DND-41 (cell line): ENCODE data around the gene SH3BP1.
"Not testable (repeated sequence)": the region's sequence is repeated elsewhere in the genome, so short reads cannot be mapped to it uniquely, and the experiment has no call there.

Source experiments
- ATAC-seq: fragments of 200-7000 bp; cut with Tn5 transposase; 3 replicates; pipeline ENCODE4 v1.9.1; 2021; ENCODE audit warnings: low read depth; ENCODE audit not compliant: insufficient read depth
- DNase-seq: peaks from one replicate; pipeline ENCODE4 v3.0.0-alpha.2; 2020
- H2AFZ ChIP-seq: 2 replicates; pipeline ENCODE4 v1.6.0; 2012; ENCODE audit warnings: low read depth, low read length
- H3K27ac ChIP-seq: 2 replicates; pipeline ENCODE4 v1.5.1; 2012; ENCODE audit warnings: low read length, inconsistent platforms
- H3K27me3 ChIP-seq: fragments of 200-600 bp; sonication (generic); 2 replicates; pipeline ENCODE4 v1.6.0; 2012; ENCODE audit warnings: low read length, mild to moderate bottlenecking, inconsistent platforms; ENCODE audit not compliant: insufficient read depth, poor library complexity
- H3K36me3 ChIP-seq: 2 replicates; pipeline ENCODE4 v1.5.1; 2012; ENCODE audit warnings: low read length, inconsistent platforms; ENCODE audit not compliant: insufficient read depth
- H3K4me1 ChIP-seq: 2 replicates; pipeline ENCODE4 v1.5.1; 2012; ENCODE audit warnings: mild to moderate bottlenecking, low read length; ENCODE audit not compliant: insufficient read depth
- H3K4me2 ChIP-seq: 2 replicates; pipeline ENCODE4 v1.6.0; 2012; ENCODE audit warnings: mild to moderate bottlenecking, moderate library complexity, low read length, inconsistent platforms; ENCODE audit not compliant: insufficient read depth
- H3K4me3 ChIP-seq, 2 experiments: fragments of 200-600 bp in 1 of 2; shearing (Covaris generic) in 1 of 2; 2 replicates each; pipeline ENCODE4 v1.5.1; 2012 to 2016; ENCODE audit warnings: inconsistent platforms in 2 of 2, low read length in 2 of 2, mild to moderate bottlenecking in 2 of 2, low read depth in 1 of 2, moderate library complexity in 1 of 2
- H3K79me2 ChIP-seq: 2 replicates; pipeline ENCODE4 v1.6.0; 2012; ENCODE audit warnings: low read length, inconsistent platforms; ENCODE audit not compliant: insufficient read depth
- H3K9ac ChIP-seq: 2 replicates; pipeline ENCODE4 v1.6.0; 2012; ENCODE audit warnings: low read depth, mild to moderate bottlenecking, inconsistent platforms, low read length, moderate library complexity
- H3K9me3 ChIP-seq: 2 replicates; pipeline ENCODE4 v1.5.1; 2012; ENCODE audit warnings: low read length, moderate library complexity, mild to moderate bottlenecking, inconsistent platforms; ENCODE audit not compliant: insufficient read depth, severe bottlenecking
- H4K20me1 ChIP-seq: 2 replicates; pipeline ENCODE4 v1.6.0; 2012; ENCODE audit warnings: low read length; ENCODE audit not compliant: insufficient read depth
- EZH2 ChIP-seq: IDR thresholded peaks from 3 replicates; pipeline ENCODE4 v1.6.1; 2012; ENCODE audit warnings: borderline replicate concordance, low read depth, mild to moderate bottlenecking, moderate library complexity, low read length, inconsistent platforms; ENCODE audit not compliant: severe bottlenecking
- TF ChIP-seq, protein P1 (sequence below): IDR thresholded peaks from 2 replicates; pipeline ENCODE4 v1.5.1; 2012; ENCODE audit warnings: borderline replicate concordance, low read length, moderate library complexity, mild to moderate bottlenecking; ENCODE audit not compliant: poor library complexity, severe bottlenecking; ENCODE audit errors: extremely low read depth

The SH3BP1 gene

DNA sequence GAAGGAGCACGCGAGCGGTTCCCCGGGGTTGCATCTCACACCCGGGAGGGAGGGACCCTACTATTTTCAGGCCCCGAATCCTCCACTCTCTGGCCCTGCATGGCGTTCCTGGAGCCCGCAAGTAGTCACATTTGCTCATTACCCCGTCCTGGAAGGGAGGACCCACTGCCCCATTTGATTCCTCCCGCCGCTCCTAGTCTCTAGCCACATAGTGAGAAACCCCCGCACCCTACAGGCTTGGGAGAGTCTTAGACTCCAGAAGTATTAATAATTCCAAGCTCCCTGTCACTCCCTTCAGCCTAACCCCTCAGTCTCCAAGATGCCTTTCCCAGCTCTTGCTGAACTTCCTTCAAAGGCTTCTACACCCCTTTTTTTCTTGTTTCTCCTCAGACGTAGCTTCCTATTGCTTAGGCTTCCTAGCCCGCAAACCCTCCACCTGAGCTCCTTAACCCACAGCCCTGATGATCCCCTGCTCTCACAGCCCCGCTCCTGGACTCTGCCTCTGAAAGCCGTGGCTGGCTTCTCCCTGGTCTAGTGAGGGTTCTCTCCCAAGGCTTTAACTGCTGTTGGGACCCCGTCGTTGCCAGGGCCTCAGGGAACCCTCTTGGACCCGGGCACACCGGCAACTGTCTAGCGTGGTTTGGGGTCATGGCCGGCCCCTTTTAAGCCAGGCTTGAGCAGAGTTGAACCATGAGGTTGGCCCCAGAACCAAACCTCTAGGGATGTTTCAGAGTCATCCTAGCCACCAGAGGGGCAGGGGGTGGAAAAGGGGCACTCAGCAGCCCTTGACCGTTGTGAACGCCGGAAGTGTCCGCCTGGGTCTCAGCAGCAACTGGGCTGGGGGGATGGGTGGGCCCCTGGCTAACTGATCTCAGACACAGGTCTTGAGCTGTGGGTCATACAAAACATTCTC lies 30.0 kb upstream of the SH3BP1 start:
- peak overlapping the region; percentile 93 for H3K9ac ChIP-seq
- H3K4me2 ChIP-seq: peak overlapping the region; percentile 94
- peak overlapping the region; percentile 83 for H2AFZ ChIP-seq
- H3K79me2 ChIP-seq: peaks cover 37% of the 10 kb centered on the region
- peaks cover 17% of the 10 kb centered on the region for H3K36me3 ChIP-seq
- no peaks in the 10 kb centered on the region for H3K9me3 ChIP-seq
- H3K27me3 ChIP-seq: no peaks in the 10 kb centered on the region
- H3K4me1 ChIP-seq: peaks cover 54% of the 10 kb centered on the region
- H3K4me3 ChIP-seq: peak overlapping the region; percentile 88 to 90
- peaks cover 25% of the 10 kb centered on the region; the same call in 1 of the 2 replicates for H4K20me1 ChIP-seq
- ATAC-seq (no peak; the same call in 2 of the 3 replicates), DNase-seq (peak; percentile 29)
- TF ChIP-seq, protein P1, sequence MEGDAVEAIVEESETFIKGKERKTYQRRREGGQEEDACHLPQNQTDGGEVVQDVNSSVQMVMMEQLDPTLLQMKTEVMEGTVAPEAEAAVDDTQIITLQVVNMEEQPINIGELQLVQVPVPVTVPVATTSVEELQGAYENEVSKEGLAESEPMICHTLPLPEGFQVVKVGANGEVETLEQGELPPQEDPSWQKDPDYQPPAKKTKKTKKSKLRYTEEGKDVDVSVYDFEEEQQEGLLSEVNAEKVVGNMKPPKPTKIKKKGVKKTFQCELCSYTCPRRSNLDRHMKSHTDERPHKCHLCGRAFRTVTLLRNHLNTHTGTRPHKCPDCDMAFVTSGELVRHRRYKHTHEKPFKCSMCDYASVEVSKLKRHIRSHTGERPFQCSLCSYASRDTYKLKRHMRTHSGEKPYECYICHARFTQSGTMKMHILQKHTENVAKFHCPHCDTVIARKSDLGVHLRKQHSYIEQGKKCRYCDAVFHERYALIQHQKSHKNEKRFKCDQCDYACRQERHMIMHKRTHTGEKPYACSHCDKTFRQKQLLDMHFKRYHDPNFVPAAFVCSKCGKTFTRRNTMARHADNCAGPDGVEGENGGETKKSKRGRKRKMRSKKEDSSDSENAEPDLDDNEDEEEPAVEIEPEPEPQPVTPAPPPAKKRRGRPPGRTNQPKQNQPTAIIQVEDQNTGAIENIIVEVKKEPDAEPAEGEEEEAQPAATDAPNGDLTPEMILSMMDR: no peak
- TF ChIP-seq EZH2: no peak
- H3K27ac ChIP-seq: peak overlapping the region; percentile 84

DNA sequence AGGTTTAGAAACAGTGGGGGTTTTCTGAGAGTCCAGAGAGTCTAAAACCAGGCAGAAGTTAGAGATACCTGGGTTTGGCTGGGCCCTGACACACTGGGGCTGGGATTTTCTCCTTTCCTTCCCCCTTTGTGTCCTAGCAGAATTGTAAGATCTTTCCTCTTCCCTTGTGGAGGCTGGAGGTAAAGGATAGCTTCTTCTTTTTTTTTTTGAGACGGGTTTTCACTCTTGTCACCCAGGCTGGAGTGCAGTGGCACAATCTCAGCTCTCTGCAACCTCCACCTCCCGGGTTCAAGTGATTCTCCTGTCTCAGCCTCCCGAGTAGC lies 29.4 kb upstream of the SH3BP1 start:
- H3K9ac ChIP-seq: peak overlapping the region; percentile 93
- peak overlapping the region; percentile 84; the same call in 1 of the 2 replicates for H3K27ac ChIP-seq
- not testable (repeated sequence) for DNase-seq, H2AFZ ChIP-seq, ATAC-seq, H3K9me3 ChIP-seq, H3K27me3 ChIP-seq
- peak overlapping the region; percentile 88 to 90; a peak in 3 of 4 replicates for H3K4me3 ChIP-seq
- H3K36me3 ChIP-seq: peaks cover 22% of the 10 kb centered on the region
- H3K79me2 ChIP-seq: peaks cover 37% of the 10 kb centered on the region
- peaks cover 48% of the 10 kb centered on the region for H3K4me1 ChIP-seq
- H3K4me2 ChIP-seq: peak overlapping the region; percentile 94
- H4K20me1 ChIP-seq: peaks cover 25% of the 10 kb centered on the region; the same call in 1 of the 2 replicates

DNA sequence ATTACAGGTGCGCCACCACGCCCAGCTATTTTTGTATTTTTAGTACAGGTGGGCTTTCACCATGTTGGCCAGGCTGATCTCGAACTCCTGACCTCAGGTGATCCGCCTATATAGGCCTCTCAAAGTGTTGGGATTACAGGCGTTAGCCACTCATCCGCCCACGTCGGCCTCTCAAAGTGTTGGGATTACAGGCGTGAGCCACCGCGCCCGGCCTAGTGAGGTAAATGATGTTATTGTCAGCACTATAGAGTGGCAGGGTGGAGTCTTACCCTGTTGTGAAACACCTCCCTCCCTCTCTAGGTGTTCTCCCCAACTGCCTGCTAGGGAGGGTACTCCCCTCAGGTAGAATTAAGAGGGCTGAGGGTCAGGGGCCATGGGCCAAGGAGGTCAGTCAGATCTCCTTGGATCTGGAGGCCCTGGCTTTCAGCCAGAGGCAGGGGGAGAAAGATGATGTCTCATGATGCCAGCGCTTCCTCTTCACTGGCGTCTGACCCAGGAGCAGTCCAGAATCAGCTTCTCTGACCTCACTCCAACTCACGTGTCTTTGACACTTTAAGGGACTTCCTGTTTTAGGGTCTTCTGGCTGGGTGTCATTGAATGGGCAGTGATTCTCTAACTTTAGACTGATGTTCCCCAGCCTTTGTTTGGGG lies 28.9 kb upstream of the SH3BP1 start:
- no peak overlapping the region for H2AFZ ChIP-seq
- no peak for TF ChIP-seq EZH2
- TF ChIP-seq, protein P1: no peak
- ATAC-seq (no peak), DNase-seq (no peak)
- H3K27me3 ChIP-seq: no peaks in the 10 kb centered on the region
- H3K4me1 ChIP-seq: peaks cover 43% of the 10 kb centered on the region
- H3K9me3 ChIP-seq: no peaks in the 10 kb centered on the region
- no peak overlapping the region for H3K27ac ChIP-seq
- H4K20me1 ChIP-seq: peaks cover 25% of the 10 kb centered on the region; the same call in 1 of the 2 replicates
- H3K36me3 ChIP-seq: peaks cover 22% of the 10 kb centered on the region
- peak overlapping the region; percentile 93 for H3K9ac ChIP-seq
- H3K4me3 ChIP-seq: no peak overlapping the region; a peak in 1 of 4 replicates
- peaks cover 37% of the 10 kb centered on the region for H3K79me2 ChIP-seq
- H3K4me2 ChIP-seq: peak overlapping the region; percentile 94

DNA sequence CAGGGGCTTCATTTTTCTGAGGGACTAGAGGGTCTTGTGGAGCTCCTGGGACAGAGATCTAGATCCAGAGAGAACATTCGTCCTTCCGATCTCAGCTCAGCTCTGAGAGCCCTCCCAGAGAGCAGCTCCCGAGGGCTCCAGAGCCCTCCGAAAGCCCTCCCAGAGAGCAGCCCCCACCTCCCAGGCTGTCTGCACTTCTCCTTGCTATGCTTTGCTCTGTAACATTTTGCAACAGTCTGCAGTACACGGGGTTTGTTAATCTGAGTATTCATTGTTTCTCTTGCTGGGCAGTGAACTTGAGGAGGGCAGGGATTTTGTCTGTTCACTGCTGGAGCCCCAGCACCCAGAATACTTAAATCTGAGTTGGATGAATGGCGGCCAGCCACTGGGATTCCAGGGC lies 28.3 kb upstream of the SH3BP1 start:
- peaks cover 37% of the 10 kb centered on the region for H3K79me2 ChIP-seq
- DNase-seq (no peak), ATAC-seq (no peak)
- TF ChIP-seq EZH2: no peak
- TF ChIP-seq, protein P1: no peak
- no peaks in the 10 kb centered on the region for H3K27me3 ChIP-seq
- no peaks in the 10 kb centered on the region for H3K9me3 ChIP-seq
- no peak overlapping the region for H2AFZ ChIP-seq
- H3K4me2 ChIP-seq: peak overlapping the region; percentile 94; the same call in 1 of the 2 replicates
- peaks cover 26% of the 10 kb centered on the region; the same call in 1 of the 2 replicates for H4K20me1 ChIP-seq
- H3K9ac ChIP-seq: peak overlapping the region; percentile 93; the same call in 1 of the 2 replicates
- no peak overlapping the region for H3K4me3 ChIP-seq
- peaks cover 25% of the 10 kb centered on the region for H3K36me3 ChIP-seq
- H3K4me1 ChIP-seq: peaks cover 39% of the 10 kb centered on the region
- H3K27ac ChIP-seq: no peak overlapping the region
